Osteocyte (in vitro differentiated cells): ENCODE measurements around the gene TAPT1. TPM values are rescaled to one million over a fixed set of nuclear protein-coding genes. Genes with fewer than 3 reads are reported as not detected.
A peak's percentile ranks its signal among the peaks of the same experiment; 100 is the strongest.
"Not testable (repeated sequence)": the region's sequence is repeated elsewhere in the genome, so short reads cannot be mapped to it uniquely, and the experiment has no call there.

Source experiments
- DNase-seq: peaks from one replicate; pipeline ENCODE4 v3.0.0; 2021; ENCODE audit warnings: mixed read lengths; ENCODE audit not compliant: unreplicated experiment; ENCODE audit errors: extremely low spot score
- H3K27ac Mint-ChIP-seq: one replicate; pipeline ENCODE4 v1.8.0; 2021; ENCODE audit warnings: mild to moderate bottlenecking, mixed read lengths; ENCODE audit not compliant: unreplicated experiment
- H3K27me3 Mint-ChIP-seq: one replicate; pipeline ENCODE4 v1.8.0; 2021; ENCODE audit warnings: mixed read lengths; ENCODE audit not compliant: unreplicated experiment
- H3K36me3 Mint-ChIP-seq: one replicate; pipeline ENCODE4 v1.8.0; 2021; ENCODE audit warnings: mixed read lengths; ENCODE audit not compliant: unreplicated experiment
- H3K4me1 Mint-ChIP-seq: one replicate; pipeline ENCODE4 v1.8.0; 2021; ENCODE audit warnings: mixed read lengths; ENCODE audit not compliant: unreplicated experiment
- H3K4me3 Mint-ChIP-seq: one replicate; pipeline ENCODE4 v1.8.0; 2021; ENCODE audit warnings: mild to moderate bottlenecking, moderate library complexity, mixed read lengths; ENCODE audit not compliant: unreplicated experiment
- H3K9me3 Mint-ChIP-seq: one replicate; pipeline ENCODE4 v1.8.0; 2021; ENCODE audit warnings: mixed read lengths; ENCODE audit not compliant: unreplicated experiment
- long read RNA-seq: library from polyadenylated mRNA; unstranded; transcript quantifications from one replicate; pipeline ENCODE4 v2.0.0, GENCODE V29; 2021
- total RNA-seq: library from RNA; stranded (reverse); gene quantifications from 2 replicates; pipeline ENCODE4 v1.2.1, GENCODE V29; 2021
- TF ChIP-seq, protein P1 (sequence below): fragments of 200-600 bp; sonication (generic); IDR thresholded peaks from 2 replicates; pipeline ENCODE4 v1.5.0; 2021; ENCODE audit warnings: antibody characterized with exemption, mild to moderate bottlenecking, moderate library complexity

Gene TAPT1, protein sequence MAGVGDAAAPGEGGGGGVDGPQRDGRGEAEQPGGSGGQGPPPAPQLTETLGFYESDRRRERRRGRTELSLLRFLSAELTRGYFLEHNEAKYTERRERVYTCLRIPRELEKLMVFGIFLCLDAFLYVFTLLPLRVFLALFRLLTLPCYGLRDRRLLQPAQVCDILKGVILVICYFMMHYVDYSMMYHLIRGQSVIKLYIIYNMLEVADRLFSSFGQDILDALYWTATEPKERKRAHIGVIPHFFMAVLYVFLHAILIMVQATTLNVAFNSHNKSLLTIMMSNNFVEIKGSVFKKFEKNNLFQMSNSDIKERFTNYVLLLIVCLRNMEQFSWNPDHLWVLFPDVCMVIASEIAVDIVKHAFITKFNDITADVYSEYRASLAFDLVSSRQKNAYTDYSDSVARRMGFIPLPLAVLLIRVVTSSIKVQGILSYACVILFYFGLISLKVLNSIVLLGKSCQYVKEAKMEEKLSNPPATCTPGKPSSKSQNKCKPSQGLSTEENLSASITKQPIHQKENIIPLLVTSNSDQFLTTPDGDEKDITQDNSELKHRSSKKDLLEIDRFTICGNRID
- 31.7 and 32.3 TPM in 2 replicates for total RNA-seq
- long read RNA-seq, partial matches to known transcripts = 1 of 5 reads
- long read RNA-seq, other reads (novel, unspliced or antisense) = 3 of 5 reads

DNA sequence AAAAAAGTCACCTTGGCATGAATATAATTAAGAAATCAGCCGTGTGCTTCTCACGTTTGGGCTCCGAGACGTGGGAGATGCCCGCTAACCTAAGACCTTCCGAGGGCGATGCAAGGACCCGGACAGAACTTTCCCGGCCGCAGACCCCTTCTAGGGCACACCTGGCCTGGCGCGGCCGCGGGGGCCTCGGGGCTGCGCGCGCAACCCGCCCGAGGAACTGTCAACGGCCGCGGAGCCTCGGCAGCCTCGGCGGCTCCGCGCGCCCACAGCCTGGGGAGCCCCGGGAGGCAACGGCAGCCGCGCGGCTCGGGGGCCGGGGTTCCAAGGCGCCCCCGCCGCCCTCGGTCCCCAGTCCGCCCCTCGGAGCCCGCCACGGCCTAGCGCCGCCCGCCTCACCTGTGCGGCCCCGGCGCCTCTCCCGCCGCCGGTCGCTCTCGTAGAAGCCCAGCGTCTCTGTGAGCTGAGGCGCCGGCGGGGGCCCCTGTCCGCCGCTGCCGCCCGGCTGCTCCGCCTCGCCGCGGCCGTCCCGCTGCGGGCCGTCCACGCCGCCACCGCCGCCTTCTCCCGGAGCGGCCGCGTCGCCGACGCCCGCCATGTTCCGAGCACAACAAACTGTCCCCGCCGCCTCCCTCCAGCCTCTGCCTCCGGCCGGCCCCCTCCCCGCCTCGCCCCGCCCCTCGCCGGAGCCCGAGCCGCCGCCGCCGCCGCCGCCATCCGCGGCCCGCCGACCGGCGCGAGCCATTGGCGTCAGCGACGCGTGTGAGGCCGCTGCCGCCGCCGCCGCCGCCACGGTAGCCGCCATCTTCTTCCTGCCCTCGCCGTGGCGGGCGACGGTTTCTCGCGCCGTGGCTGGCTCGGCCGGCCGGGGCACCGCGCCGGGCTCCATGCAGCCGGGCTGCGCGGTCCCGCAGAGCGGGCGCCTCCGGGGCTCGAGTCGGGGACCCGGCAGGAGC, at the start of gene TAPT1:
Gene TAPT1 (minus strand): TSS at position 609 of the 953 bp plus-strand sequence. CDS start 14 bp downstream, at position 595.
- peak within 1 kb of the TSS; percentile 91 for H3K4me3 Mint-ChIP-seq
- peak within 1 kb of the TSS; percentile 98 for H3K27ac Mint-ChIP-seq
- no peaks in the 10 kb centered on the region for H3K36me3 Mint-ChIP-seq
- DNase-seq = peak; percentile 94
- H3K4me1 Mint-ChIP-seq = peaks cover 32% of the 10 kb centered on the region
- no peaks in the 10 kb centered on the region for H3K27me3 Mint-ChIP-seq
- H3K9me3 Mint-ChIP-seq = no peaks in the 10 kb centered on the region
- TF ChIP-seq, protein P1, sequence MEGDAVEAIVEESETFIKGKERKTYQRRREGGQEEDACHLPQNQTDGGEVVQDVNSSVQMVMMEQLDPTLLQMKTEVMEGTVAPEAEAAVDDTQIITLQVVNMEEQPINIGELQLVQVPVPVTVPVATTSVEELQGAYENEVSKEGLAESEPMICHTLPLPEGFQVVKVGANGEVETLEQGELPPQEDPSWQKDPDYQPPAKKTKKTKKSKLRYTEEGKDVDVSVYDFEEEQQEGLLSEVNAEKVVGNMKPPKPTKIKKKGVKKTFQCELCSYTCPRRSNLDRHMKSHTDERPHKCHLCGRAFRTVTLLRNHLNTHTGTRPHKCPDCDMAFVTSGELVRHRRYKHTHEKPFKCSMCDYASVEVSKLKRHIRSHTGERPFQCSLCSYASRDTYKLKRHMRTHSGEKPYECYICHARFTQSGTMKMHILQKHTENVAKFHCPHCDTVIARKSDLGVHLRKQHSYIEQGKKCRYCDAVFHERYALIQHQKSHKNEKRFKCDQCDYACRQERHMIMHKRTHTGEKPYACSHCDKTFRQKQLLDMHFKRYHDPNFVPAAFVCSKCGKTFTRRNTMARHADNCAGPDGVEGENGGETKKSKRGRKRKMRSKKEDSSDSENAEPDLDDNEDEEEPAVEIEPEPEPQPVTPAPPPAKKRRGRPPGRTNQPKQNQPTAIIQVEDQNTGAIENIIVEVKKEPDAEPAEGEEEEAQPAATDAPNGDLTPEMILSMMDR = no peak

DNA sequence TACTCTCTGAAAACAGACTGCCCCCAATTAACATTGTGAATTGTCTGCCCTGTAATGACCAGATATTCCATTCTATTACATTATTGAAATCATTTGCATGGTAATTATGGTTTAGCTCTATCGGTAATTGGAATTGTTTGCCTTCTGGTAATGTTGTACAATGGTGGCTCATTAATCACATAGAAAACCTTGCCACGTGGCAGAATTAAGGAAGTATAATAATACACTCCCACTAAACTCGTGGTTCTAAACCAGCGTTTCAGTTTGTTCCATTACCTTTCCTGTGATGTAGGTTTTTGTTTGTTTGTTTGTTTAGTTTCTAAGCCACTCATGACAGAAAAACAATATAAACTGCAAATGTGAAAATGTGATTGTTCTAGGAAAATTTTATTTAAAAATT, 45.1 kb upstream of the TAPT1 start:
- H3K4me3 Mint-ChIP-seq = no peak overlapping the region
- no peaks in the 10 kb centered on the region for H3K36me3 Mint-ChIP-seq
- peaks cover 19% of the 10 kb centered on the region for H3K4me1 Mint-ChIP-seq
- no peak for DNase-seq
- no peaks in the 10 kb centered on the region for H3K27me3 Mint-ChIP-seq
- TF ChIP-seq, protein P1 = no peak
- no peak overlapping the region for H3K27ac Mint-ChIP-seq
- H3K9me3 Mint-ChIP-seq = peaks cover 1% of the 10 kb centered on the region

DNA sequence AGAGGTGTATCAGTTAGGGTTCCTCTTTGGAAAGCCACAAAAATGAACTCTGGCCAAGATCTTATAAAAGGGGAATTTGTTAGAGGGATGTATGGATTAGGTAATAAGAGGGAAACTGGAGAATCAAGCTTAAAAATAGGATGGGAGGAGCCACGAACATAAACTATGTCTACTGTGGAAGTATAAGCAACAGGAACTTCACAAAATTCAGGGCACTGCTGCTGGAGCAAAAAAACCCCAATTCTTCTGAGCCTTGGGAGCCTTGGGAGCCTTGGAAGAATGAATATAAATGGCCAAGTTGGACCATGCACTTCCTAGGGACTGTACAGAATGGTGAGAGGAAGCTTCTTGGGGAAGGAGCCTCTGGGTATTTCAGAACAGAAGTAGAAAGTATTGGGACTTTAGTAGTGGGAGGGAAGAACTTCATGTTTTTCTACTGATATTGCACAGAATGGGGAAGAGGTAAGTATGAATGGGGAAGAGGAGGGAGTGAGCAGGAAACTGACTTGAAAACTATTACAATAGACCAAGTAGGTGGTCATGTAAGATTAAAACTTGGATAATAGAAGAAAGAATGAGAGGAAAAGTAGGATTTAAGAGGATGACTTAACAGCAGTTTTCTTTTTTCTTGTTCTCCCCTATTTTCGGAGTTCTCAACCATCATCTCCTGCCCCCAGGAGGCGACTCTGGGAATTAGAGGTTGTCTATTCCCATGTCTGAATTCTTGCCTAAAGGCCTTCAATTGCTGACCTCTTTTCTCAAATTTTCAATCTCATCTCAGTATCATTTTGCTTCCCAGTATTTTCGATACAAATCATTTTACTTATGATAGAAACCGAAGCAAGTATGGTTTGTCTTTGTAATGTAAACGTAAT, 44.4 kb upstream of the TAPT1 start:
- TF ChIP-seq, protein P1 = no peak
- Mint-ChIP-seq H3K4me3 (no peak overlapping the region), H3K27me3 (no peaks in the 10 kb centered on the region), H3K27ac (peak overlapping the region; percentile 76), H3K9me3 (no peaks in the 10 kb centered on the region), H3K4me1 (peaks cover 19% of the 10 kb centered on the region), H3K36me3 (no peaks in the 10 kb centered on the region)
- DNase-seq = no peak

DNA sequence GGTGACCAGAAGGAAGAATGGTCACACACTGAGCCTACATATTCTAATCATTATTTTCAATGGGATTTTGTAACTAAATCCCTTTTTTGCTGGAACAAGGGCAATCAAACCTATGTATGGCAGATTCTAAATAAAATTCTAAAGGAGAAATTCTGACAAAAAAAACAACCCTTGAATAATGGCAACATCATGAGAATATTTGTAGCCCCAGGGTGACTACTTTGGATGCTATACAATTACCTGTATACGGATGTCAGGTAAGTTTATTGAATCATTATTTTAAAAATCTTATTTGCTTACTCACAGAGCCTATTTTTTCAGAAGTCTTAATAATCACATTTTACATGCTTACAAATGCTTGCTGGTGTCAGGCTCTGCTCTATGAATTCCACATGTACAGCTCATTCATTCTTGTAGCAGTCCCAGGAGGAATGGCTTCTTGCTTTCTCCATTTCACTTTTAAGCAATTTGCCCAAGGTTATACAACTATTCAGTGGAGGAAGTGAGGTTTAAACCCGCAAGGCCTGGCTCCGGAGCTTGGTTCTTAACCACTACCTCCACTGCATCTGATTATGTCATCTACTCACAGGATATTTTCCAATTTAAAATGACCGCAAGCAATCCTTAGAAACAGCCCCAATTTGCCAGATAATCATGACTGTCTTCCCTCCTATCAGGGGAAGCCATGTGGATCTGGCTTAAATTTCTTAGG, 43.6 kb upstream of the TAPT1 start:
- H3K27me3 Mint-ChIP-seq, H3K9me3 Mint-ChIP-seq, H3K4me3 Mint-ChIP-seq, DNase-seq, H3K36me3 Mint-ChIP-seq: not testable (repeated sequence)
- Mint-ChIP-seq H3K4me1 (peaks cover 19% of the 10 kb centered on the region), H3K27ac (peak overlapping the region; percentile 76)
